Measurements from ENCODE around the gene ABLIM2. TPM values are rescaled to one million over a fixed set of nuclear protein-coding genes. Genes with fewer than 3 reads are reported as not detected.

The ABLIM2 gene
- total RNA-seq, 2 experiments from 2014 or later = 0.32 to 0.54 TPM

- Mint-ChIP-seq H3K36me3 (ENCODE audit: low read depth) (no peaks in the 10 kb centered on the region), H3K27me3 (no peaks in the 10 kb centered on the region), H3K27ac (no peak overlapping the region), H3K9me3 (no peaks in the 10 kb centered on the region), H3K4me1 (ENCODE audit: low read depth) (peaks cover 2% of the 10 kb centered on the region), H3K4me3 (no peak overlapping the region)
- POLR2A ChIA-PET = no interaction called here
- CTCF ChIA-PET = no interaction called here
- intact Hi-C loops (cut with micrococcal nuclease) = no loop called here
- ATAC-seq (no peak), DNase-seq (no peak)
- TF ChIP-seq CTCF (IDR thresholded peaks at IDR 0.05) = no peak
Measured at GRCh38 chr4:8106451-8107025, 52.1 kb downstream of the ABLIM2 start.

GRCh38 chr4:8105306-8106100, 53.1 kb downstream of the ABLIM2 start:
- Mint-ChIP-seq H3K36me3 (ENCODE audit: low read depth) (no peaks in the 10 kb centered on the region), H3K27me3 (no peaks in the 10 kb centered on the region), H3K4me3 (no peak overlapping the region), H3K27ac (no peak overlapping the region), H3K4me1 (ENCODE audit: low read depth) (peaks cover 2% of the 10 kb centered on the region), H3K9me3 (no peaks in the 10 kb centered on the region)
- POLR2A ChIA-PET = no interaction called here
- CTCF ChIA-PET = no interaction called here
- no peak for ATAC-seq
- DNase-seq = no peak
- TF ChIP-seq CTCF (IDR thresholded peaks at IDR 0.05) = no peak
- intact Hi-C loops (cut with micrococcal nuclease) = no loop called here

- no peak for TF ChIP-seq CTCF (IDR thresholded peaks at IDR 0.05)
Measured at GRCh38 chr4:8104491-8105305, 53.9 kb downstream of the ABLIM2 start.

GRCh38 chr4:8103421-8104390, 54.9 kb downstream of the ABLIM2 start:
- H3K36me3 Mint-ChIP-seq (ENCODE audit: low read depth) = no peaks in the 10 kb centered on the region
- CTCF ChIA-PET = no interaction called here
- no peak for DNase-seq
- no peak for ATAC-seq
- intact Hi-C loops (cut with micrococcal nuclease) = no loop called here
- no peaks in the 10 kb centered on the region for H3K27me3 Mint-ChIP-seq
- no peaks in the 10 kb centered on the region for H3K9me3 Mint-ChIP-seq
- H3K27ac Mint-ChIP-seq = no peak overlapping the region
- H3K4me1 Mint-ChIP-seq (ENCODE audit: low read depth) = no peaks in the 10 kb centered on the region
- no peak for TF ChIP-seq CTCF (IDR thresholded peaks at IDR 0.05)
- no peak overlapping the region for H3K4me3 Mint-ChIP-seq
- POLR2A ChIA-PET = no interaction called here

More at GRCh38 chr4:8104491-8105305, 53.9 kb downstream of the ABLIM2 start:
- no peak for DNase-seq
- no peaks in the 10 kb centered on the region for H3K27me3 Mint-ChIP-seq
- no peaks in the 10 kb centered on the region for H3K9me3 Mint-ChIP-seq
- H3K4me1 Mint-ChIP-seq (ENCODE audit: low read depth) = no peaks in the 10 kb centered on the region
- CTCF ChIA-PET = no interaction called here
- ATAC-seq = no peak
- POLR2A ChIA-PET = no interaction called here
- H3K27ac Mint-ChIP-seq = no peak overlapping the region
- H3K4me3 Mint-ChIP-seq = no peak overlapping the region
- intact Hi-C loops (cut with micrococcal nuclease) = no loop called here
- H3K36me3 Mint-ChIP-seq (ENCODE audit: low read depth) = no peaks in the 10 kb centered on the region

All from activated CD8-positive, alpha-beta T cell treated with anti-CD3 and anti-CD28 coated beads for 36 hours (primary cell).